ENCODE results near the gene DDX59.

The DDX59 gene

DNA sequence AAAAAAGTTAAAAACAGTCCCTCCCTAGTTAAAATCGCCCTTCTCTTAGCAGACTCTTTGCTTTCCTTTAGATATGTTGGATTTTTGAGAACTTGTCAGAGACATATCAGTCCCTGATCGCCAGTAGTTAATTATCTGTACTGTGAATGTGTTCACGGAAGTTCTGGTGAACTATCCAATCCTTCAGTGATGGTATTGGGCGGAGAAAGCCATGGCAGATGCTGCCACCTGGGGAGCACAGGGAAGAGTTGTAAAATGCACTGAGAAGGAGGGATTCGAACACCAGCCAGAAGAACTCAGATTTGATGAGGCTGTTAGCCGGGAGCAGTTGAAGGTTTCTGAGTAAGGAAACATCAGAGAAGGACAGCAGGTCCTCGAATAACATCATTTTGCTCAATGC lies 31.6 kb downstream of the DDX59 start:
- TF ChIP-seq YY1 (IDR thresholded peaks at IDR 0.05; ENCODE audit: low read depth): no peak
- TF ChIP-seq EP300 (IDR thresholded peaks at IDR 0.05; ENCODE audit: borderline replicate concordance): no peak
- no peak for TF ChIP-seq TEAD4 (IDR thresholded peaks at IDR 0.05)
- no peak for TF ChIP-seq TAF1 (IDR thresholded peaks at IDR 0.05; ENCODE audit: low read depth)
- TF ChIP-seq CREB1 (IDR thresholded peaks at IDR 0.05; ENCODE audit: low read depth): no peak
- TF ChIP-seq, protein P1, sequence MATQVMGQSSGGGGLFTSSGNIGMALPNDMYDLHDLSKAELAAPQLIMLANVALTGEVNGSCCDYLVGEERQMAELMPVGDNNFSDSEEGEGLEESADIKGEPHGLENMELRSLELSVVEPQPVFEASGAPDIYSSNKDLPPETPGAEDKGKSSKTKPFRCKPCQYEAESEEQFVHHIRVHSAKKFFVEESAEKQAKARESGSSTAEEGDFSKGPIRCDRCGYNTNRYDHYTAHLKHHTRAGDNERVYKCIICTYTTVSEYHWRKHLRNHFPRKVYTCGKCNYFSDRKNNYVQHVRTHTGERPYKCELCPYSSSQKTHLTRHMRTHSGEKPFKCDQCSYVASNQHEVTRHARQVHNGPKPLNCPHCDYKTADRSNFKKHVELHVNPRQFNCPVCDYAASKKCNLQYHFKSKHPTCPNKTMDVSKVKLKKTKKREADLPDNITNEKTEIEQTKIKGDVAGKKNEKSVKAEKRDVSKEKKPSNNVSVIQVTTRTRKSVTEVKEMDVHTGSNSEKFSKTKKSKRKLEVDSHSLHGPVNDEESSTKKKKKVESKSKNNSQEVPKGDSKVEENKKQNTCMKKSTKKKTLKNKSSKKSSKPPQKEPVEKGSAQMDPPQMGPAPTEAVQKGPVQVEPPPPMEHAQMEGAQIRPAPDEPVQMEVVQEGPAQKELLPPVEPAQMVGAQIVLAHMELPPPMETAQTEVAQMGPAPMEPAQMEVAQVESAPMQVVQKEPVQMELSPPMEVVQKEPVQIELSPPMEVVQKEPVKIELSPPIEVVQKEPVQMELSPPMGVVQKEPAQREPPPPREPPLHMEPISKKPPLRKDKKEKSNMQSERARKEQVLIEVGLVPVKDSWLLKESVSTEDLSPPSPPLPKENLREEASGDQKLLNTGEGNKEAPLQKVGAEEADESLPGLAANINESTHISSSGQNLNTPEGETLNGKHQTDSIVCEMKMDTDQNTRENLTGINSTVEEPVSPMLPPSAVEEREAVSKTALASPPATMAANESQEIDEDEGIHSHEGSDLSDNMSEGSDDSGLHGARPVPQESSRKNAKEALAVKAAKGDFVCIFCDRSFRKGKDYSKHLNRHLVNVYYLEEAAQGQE (IDR thresholded peaks at IDR 0.05; ENCODE audit: low read depth): no peak
- no peak for TF ChIP-seq ZBTB7A (IDR thresholded peaks at IDR 0.05; ENCODE audit: low read depth)
- no peak for TF ChIP-seq NFIC (IDR thresholded peaks at IDR 0.05)
- TF ChIP-seq TCF12 (IDR thresholded peaks at IDR 0.05; ENCODE audit: low read depth): no peak
- TF ChIP-seq, protein P2, sequence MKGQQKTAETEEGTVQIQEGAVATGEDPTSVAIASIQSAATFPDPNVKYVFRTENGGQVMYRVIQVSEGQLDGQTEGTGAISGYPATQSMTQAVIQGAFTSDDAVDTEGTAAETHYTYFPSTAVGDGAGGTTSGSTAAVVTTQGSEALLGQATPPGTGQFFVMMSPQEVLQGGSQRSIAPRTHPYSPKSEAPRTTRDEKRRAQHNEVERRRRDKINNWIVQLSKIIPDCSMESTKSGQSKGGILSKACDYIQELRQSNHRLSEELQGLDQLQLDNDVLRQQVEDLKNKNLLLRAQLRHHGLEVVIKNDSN (IDR thresholded peaks at IDR 0.05): no peak
- no peak for TF ChIP-seq CEBPB (IDR thresholded peaks at IDR 0.05)
- no peak for TF ChIP-seq EGR1 (IDR thresholded peaks at IDR 0.05)

DNA sequence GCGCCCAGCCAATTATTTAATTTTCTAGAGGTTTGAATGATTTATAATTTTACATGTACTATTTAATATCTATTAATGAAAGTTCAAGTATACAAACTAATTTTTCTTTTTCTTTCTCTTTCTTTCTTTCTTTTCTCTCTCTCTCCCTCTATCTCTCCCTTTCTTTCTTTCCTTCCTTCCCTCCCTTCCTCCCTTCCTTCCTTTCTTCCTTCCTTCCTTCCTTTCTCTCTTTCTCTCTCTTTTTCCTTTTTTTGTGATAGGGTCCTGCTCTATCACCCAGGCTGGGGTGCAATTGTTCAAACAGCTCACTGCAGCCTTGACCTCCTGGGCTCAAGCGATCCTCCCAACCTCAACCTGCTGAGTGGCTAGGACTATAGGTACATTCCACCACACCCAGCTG lies 33.0 kb downstream of the DDX59 start:
- TF ChIP-seq TEAD4 (IDR thresholded peaks at IDR 0.05): no peak
- TF ChIP-seq, protein P3, sequence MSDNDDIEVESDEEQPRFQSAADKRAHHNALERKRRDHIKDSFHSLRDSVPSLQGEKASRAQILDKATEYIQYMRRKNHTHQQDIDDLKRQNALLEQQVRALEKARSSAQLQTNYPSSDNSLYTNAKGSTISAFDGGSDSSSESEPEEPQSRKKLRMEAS (IDR thresholded peaks at IDR 0.05): no peak
- no peak for TF ChIP-seq CEBPB (IDR thresholded peaks at IDR 0.05)
- TF ChIP-seq FOXM1 (IDR thresholded peaks at IDR 0.05; ENCODE audit: borderline replicate concordance, low read depth): no peak
- no peak for TF ChIP-seq ZBTB7A (IDR thresholded peaks at IDR 0.05; ENCODE audit: low read depth)
- no peak for TF ChIP-seq EGR1 (IDR thresholded peaks at IDR 0.05)
- TF ChIP-seq CREB1 (IDR thresholded peaks at IDR 0.05; ENCODE audit: low read depth): no peak

DNA sequence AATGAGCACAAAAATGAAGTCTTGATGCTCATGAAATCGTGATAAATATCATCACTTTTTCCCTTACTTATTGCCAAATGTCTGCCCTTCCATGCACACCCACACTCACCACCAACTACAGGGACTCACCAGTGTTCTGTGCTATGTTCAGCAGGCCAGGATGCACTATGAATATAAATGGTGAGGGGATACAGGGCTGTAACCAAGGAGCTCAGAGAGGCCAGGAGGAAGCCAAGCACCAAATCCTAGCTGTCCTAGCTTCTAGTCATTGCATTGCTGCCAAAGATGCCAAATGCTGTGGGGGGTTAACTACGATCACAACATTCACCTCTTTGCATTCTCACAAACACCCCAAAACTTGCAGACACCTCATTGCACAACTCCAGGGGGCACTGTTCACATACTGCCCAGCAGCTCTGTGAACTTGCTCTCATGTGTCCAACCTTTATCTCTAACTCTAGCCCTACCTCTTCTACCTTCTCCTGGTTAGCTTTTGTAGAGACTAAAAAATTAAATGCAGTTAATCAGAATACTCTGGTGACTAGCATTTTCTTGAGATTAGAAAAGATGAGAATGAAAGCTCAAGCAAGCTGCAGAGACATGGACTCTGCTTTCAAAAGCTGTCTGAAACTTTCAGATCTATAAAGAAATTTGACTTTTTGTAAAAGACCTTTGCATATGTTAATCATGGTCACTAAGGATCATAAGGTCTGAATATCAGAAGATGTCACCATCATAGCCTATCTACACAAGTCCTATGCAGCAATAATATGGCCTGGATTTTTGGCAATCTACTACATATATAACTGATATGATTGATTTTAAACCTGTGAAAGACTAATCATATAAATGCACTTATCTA lies 35.2 kb downstream of the DDX59 start:
- TF ChIP-seq FOXM1 (IDR thresholded peaks at IDR 0.05; ENCODE audit: borderline replicate concordance, low read depth) (no peak), ZBTB7A (IDR thresholded peaks at IDR 0.05; ENCODE audit: low read depth) (no peak), CREB1 (IDR thresholded peaks at IDR 0.05; ENCODE audit: low read depth) (no peak)

DNA sequence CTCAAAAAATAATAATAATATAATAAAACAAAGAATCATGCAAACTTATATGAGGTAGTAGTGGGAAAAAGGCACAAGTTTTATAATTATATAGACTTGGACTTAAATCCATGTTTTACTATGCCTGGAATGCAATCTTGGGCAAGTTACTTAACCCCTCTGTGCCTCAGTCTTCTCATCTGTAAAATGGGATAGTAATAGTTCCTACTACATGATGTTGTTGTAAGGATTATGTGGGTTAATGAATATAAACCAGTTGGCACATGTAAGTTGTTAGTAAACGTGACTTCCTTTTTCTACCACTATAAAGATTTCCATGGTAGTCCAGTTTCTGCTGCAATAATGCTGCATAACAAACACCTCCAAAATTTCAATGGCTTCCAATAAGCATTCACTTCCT lies 38.3 kb downstream of the DDX59 start:
- TF ChIP-seq, protein P2 (IDR thresholded peaks at IDR 0.05): no peak
- TF ChIP-seq, protein P1 (IDR thresholded peaks at IDR 0.05; ENCODE audit: low read depth): no peak
- TF ChIP-seq CREB1 (IDR thresholded peaks at IDR 0.05; ENCODE audit: low read depth) (no peak), YY1 (IDR thresholded peaks at IDR 0.05; ENCODE audit: low read depth) (no peak), ZBTB7A (IDR thresholded peaks at IDR 0.05; ENCODE audit: low read depth) (no peak), EGR1 (IDR thresholded peaks at IDR 0.05) (no peak)
- TF ChIP-seq, protein P3 (IDR thresholded peaks at IDR 0.05): no peak

DNA sequence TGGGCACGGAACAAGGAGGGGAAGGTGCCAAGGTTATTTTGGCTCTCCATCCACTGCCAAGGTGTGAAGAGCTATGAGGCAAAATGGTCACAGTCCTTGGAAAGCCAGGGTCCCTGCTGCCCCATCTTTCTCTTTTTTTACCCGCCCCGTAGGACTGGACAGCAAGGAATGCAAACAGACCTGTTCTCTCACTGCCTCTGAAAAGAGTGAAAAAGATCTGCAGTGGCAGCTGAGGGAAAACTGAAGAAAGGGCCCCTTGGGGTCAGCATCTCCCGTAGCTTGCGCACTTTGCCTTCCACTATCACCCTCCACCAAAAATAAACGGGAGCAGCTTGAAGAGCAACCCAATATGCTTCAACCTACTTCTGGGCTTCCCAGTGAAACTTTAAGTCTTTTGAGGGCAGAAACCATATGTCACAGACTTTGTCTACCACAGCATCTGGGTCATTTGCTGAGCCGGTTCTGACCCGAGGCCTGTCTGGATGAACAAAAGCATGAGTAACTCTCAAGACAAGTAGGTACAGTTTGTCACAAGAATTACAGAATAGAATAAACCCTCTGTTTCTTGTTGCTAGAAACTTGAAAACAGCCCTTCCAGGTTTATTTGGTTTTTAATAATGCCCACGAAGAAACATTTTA lies 39.7 kb downstream of the DDX59 start:
- TF ChIP-seq FOXM1 (IDR thresholded peaks at IDR 0.05; ENCODE audit: borderline replicate concordance, low read depth) (no peak), TEAD4 (IDR thresholded peaks at IDR 0.05) (0 out of 2 replicates have a peak, but pooled peaks have one; percentile 25), EGR1 (IDR thresholded peaks at IDR 0.05) (no peak)

DNA sequence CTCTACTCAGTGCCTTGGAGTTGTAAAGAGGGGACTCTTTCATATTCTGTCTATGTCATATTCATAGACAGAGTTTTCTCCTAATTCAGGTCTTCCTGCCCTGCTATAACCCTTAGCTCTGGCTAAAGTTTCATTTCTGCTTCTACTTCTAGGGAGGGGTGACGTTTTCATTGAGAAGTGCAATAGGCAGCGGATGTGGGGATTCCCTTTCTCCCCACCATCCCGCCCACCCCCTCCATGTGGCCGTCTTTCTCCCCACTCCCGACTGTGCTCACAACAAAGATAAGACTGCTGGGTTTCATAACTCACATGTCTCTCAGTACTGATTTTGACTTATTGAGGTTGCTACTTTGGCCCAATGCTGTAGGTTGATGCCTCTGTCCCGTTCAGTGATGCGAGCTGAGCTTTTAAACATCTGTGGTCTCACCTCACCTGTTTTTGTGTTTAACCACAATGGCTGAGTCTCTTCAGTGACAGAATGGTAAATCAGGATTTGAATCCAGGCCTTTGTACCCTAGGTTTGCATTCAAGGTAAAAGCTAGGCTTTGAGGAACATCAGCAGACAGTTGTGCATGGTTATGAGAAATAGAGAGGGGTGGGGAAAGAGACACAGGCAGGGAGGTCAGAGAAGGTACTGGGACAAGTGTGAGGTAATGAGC lies 41.4 kb downstream of the DDX59 start:
- TF ChIP-seq FOXM1 (IDR thresholded peaks at IDR 0.05; ENCODE audit: borderline replicate concordance, low read depth): no peak
- TF ChIP-seq, protein P2 (IDR thresholded peaks at IDR 0.05): no peak
- TF ChIP-seq EP300 (IDR thresholded peaks at IDR 0.05; ENCODE audit: borderline replicate concordance): no peak
- no peak for TF ChIP-seq YY1 (IDR thresholded peaks at IDR 0.05; ENCODE audit: low read depth)
- no peak for TF ChIP-seq ZBTB7A (IDR thresholded peaks at IDR 0.05; ENCODE audit: low read depth)
- TF ChIP-seq EGR1 (IDR thresholded peaks at IDR 0.05): no peak
- no peak for TF ChIP-seq CREB1 (IDR thresholded peaks at IDR 0.05; ENCODE audit: low read depth)
- no peak for TF ChIP-seq RAD21 (IDR thresholded peaks at IDR 0.05; ENCODE audit: low read depth)
